Measurements from ENCODE around the gene RMI2.

RMI2 gene

GRCh38 chr16:11386791-11387546 is 41.7 kb downstream of the RMI2 start:
- H2BK120ac ChIP-seq (ENCODE audit: insufficient read depth, low read length, poor library complexity) = no peak overlapping the region
- no CpG with 5 or more reads among the region's 22 CpGs for WGBS (ENCODE audit: extremely low coverage, insufficient coverage, insufficient read length)

GRCh38 chr16:11389083-11389482 is 43.8 kb downstream of the RMI2 start:
- Histone ChIP-seq H3K14ac (ENCODE audit: low read length) (no peak overlapping the region), H3K9ac (ENCODE audit: low read length) (no peak overlapping the region), H3K36me3 (ENCODE audit: control insufficient read depth in 1 of 2, insufficient read depth in 2 of 2, low read length in 2 of 2) (no peaks in the 10 kb centered on the region), H3K4me2 (ENCODE audit: low read length) (no peak overlapping the region), H3K9me3 (ENCODE audit: insufficient read depth, low read depth, low read length) (no peaks in the 10 kb centered on the region), H2BK120ac (ENCODE audit: insufficient read depth, low read length, poor library complexity) (no peak overlapping the region), H3K27me3 (ENCODE audit: insufficient read depth, low read length) (no peaks in the 10 kb centered on the region), H4K91ac (ENCODE audit: low read depth, low read length) (no peak overlapping the region), H2BK12ac (ENCODE audit: low read length) (no peak overlapping the region), H2AK5ac (ENCODE audit: low read length) (no peak overlapping the region), H3K27ac (ENCODE audit: low read depth, low read length) (no peak overlapping the region), H3K23ac (ENCODE audit: low read length) (no peak overlapping the region), H4K12ac (ENCODE audit: low read depth, low read length) (no peak overlapping the region), H3K18ac (ENCODE audit: low read length) (no peak overlapping the region), H4K8ac (ENCODE audit: low read depth, low read length) (no peak overlapping the region), H3K4ac (ENCODE audit: low read depth, low read length) (no peak overlapping the region), H3K79me2 (ENCODE audit: control insufficient read depth, insufficient read depth, low read length, poor library complexity) (no peaks in the 10 kb centered on the region), H3K4me1 (ENCODE audit: control insufficient read depth in 1 of 2, insufficient read depth in 2 of 2, low read length in 2 of 2) (peaks cover 4 to 15% of the 10 kb centered on the region in 2 experiments), H2BK5ac (ENCODE audit: low read depth, low read length, poor library complexity) (no peak overlapping the region), H2AFZ (ENCODE audit: insufficient read depth, low read length, poor library complexity) (no peak overlapping the region), H3K79me1 (ENCODE audit: low read length) (no peaks in the 10 kb centered on the region), H3K4me3 (ENCODE audit: low read depth, low read length) (no peak overlapping the region)
- no peak for DNase-seq
- no CpG with 5 or more reads among the region's 7 CpGs for WGBS (ENCODE audit: extremely low coverage, insufficient coverage, insufficient read length)

More at GRCh38 chr16:11386791-11387546, 41.7 kb downstream of the RMI2 start:
- Histone ChIP-seq H3K27ac (ENCODE audit: low read depth, low read length) (no peak overlapping the region), H3K79me2 (ENCODE audit: control insufficient read depth, insufficient read depth, low read length, poor library complexity) (no peaks in the 10 kb centered on the region), H3K27me3 (ENCODE audit: insufficient read depth, low read length) (no peaks in the 10 kb centered on the region), H3K79me1 (ENCODE audit: low read length) (no peaks in the 10 kb centered on the region), H3K9me3 (ENCODE audit: insufficient read depth, low read depth, low read length) (no peaks in the 10 kb centered on the region), H4K91ac (ENCODE audit: low read depth, low read length) (no peak overlapping the region), H3K4ac (ENCODE audit: low read depth, low read length) (no peak overlapping the region), H3K4me2 (ENCODE audit: low read length) (no peak overlapping the region), H4K12ac (ENCODE audit: low read depth, low read length) (no peak overlapping the region), H3K4me3 (ENCODE audit: low read depth, low read length) (no peak overlapping the region), H2AFZ (ENCODE audit: insufficient read depth, low read length, poor library complexity) (no peak overlapping the region), H3K4me1 (ENCODE audit: control insufficient read depth in 1 of 2, insufficient read depth in 2 of 2, low read length in 2 of 2) (peaks cover 4 to 15% of the 10 kb centered on the region in 2 experiments), H3K9ac (ENCODE audit: low read length) (no peak overlapping the region), H4K8ac (ENCODE audit: low read depth, low read length) (no peak overlapping the region), H3K36me3 (ENCODE audit: control insufficient read depth in 1 of 2, insufficient read depth in 2 of 2, low read length in 2 of 2) (no peaks in the 10 kb centered on the region), H3K23ac (ENCODE audit: low read length) (no peak overlapping the region), H2BK5ac (ENCODE audit: low read depth, low read length, poor library complexity) (no peak overlapping the region), H3K18ac (ENCODE audit: low read length) (no peak overlapping the region), H2AK5ac (ENCODE audit: low read length) (no peak overlapping the region), H3K14ac (ENCODE audit: low read length) (no peak overlapping the region), H2BK12ac (ENCODE audit: low read length) (no peak overlapping the region)
- peak in 1 of 2 donors; percentile 36 for DNase-seq

GRCh38 chr16:11389631-11390565 is 44.6 kb downstream of the RMI2 start:
- no peak overlapping the region for H4K91ac ChIP-seq (ENCODE audit: low read depth, low read length)
- no peak overlapping the region for H3K4me3 ChIP-seq (ENCODE audit: low read depth, low read length)
- H3K18ac ChIP-seq (ENCODE audit: low read length) = no peak overlapping the region
- no peaks in the 10 kb centered on the region for H3K9me3 ChIP-seq (ENCODE audit: insufficient read depth, low read depth, low read length)
- H3K36me3 ChIP-seq (ENCODE audit: control insufficient read depth in 1 of 2, insufficient read depth in 2 of 2, low read length in 2 of 2) = no peaks in the 10 kb centered on the region
- H3K23ac ChIP-seq (ENCODE audit: low read length) = no peak overlapping the region
- no peaks in the 10 kb centered on the region for H3K79me1 ChIP-seq (ENCODE audit: low read length)
- no peak overlapping the region for H2BK12ac ChIP-seq (ENCODE audit: low read length)
- H3K14ac ChIP-seq (ENCODE audit: low read length) = no peak overlapping the region
- H3K79me2 ChIP-seq (ENCODE audit: control insufficient read depth, insufficient read depth, low read length, poor library complexity) = no peaks in the 10 kb centered on the region
- H2BK5ac ChIP-seq (ENCODE audit: low read depth, low read length, poor library complexity) = no peak overlapping the region
- no peaks in the 10 kb centered on the region for H3K27me3 ChIP-seq (ENCODE audit: insufficient read depth, low read length)
- H4K8ac ChIP-seq (ENCODE audit: low read depth, low read length) = no peak overlapping the region
- H3K27ac ChIP-seq (ENCODE audit: low read depth, low read length) = no peak overlapping the region
- no peak overlapping the region for H2BK120ac ChIP-seq (ENCODE audit: insufficient read depth, low read length, poor library complexity)
- no peak overlapping the region for H4K12ac ChIP-seq (ENCODE audit: low read depth, low read length)
- DNase-seq = no peak
- no CpG with 5 or more reads among the region's 27 CpGs for WGBS (ENCODE audit: extremely low coverage, insufficient coverage, insufficient read length)
- H3K4me1 ChIP-seq (ENCODE audit: control insufficient read depth in 1 of 2, insufficient read depth in 2 of 2, low read length in 2 of 2) = peaks cover 4 to 15% of the 10 kb centered on the region in 2 experiments
- H2AFZ ChIP-seq (ENCODE audit: insufficient read depth, low read length, poor library complexity) = no peak overlapping the region
- H3K9ac ChIP-seq (ENCODE audit: low read length) = no peak overlapping the region
- H2AK5ac ChIP-seq (ENCODE audit: low read length) = no peak overlapping the region
- no peak overlapping the region for H3K4ac ChIP-seq (ENCODE audit: low read depth, low read length)
- no peak overlapping the region for H3K4me2 ChIP-seq (ENCODE audit: low read length)

- no peaks in the 10 kb centered on the region for H3K79me1 ChIP-seq (ENCODE audit: low read length)
- no peaks in the 10 kb centered on the region for H3K27me3 ChIP-seq (ENCODE audit: insufficient read depth, low read length)
- no peak overlapping the region for H3K4ac ChIP-seq (ENCODE audit: low read depth, low read length)
- H2BK5ac ChIP-seq (ENCODE audit: low read depth, low read length, poor library complexity) = no peak overlapping the region
- H3K9me3 ChIP-seq (ENCODE audit: insufficient read depth, low read depth, low read length) = no peaks in the 10 kb centered on the region
- no peak overlapping the region for H2AFZ ChIP-seq (ENCODE audit: insufficient read depth, low read length, poor library complexity)
- H3K4me3 ChIP-seq (ENCODE audit: low read depth, low read length) = no peak overlapping the region
- H3K27ac ChIP-seq (ENCODE audit: low read depth, low read length) = no peak overlapping the region
- H4K12ac ChIP-seq (ENCODE audit: low read depth, low read length) = no peak overlapping the region
- H2AK5ac ChIP-seq (ENCODE audit: low read length) = no peak overlapping the region
- H3K4me2 ChIP-seq (ENCODE audit: low read length) = no peak overlapping the region
- no peak overlapping the region for H4K8ac ChIP-seq (ENCODE audit: low read depth, low read length)
- WGBS (ENCODE audit: extremely low coverage, insufficient coverage, insufficient read length) = no CpG with 5 or more reads among the region's 15 CpGs
- H3K14ac ChIP-seq (ENCODE audit: low read length) = no peak overlapping the region
- H3K18ac ChIP-seq (ENCODE audit: low read length) = no peak overlapping the region
- DNase-seq = no peak
- H3K79me2 ChIP-seq (ENCODE audit: control insufficient read depth, insufficient read depth, low read length, poor library complexity) = no peaks in the 10 kb centered on the region
- H3K4me1 ChIP-seq (ENCODE audit: control insufficient read depth in 1 of 2, insufficient read depth in 2 of 2, low read length in 2 of 2) = peaks cover 4 to 15% of the 10 kb centered on the region in 2 experiments
- no peak overlapping the region for H3K9ac ChIP-seq (ENCODE audit: low read length)
- H3K36me3 ChIP-seq (ENCODE audit: control insufficient read depth in 1 of 2, insufficient read depth in 2 of 2, low read length in 2 of 2) = no peaks in the 10 kb centered on the region
- H2BK12ac ChIP-seq (ENCODE audit: low read length) = no peak overlapping the region
- no peak overlapping the region for H2BK120ac ChIP-seq (ENCODE audit: insufficient read depth, low read length, poor library complexity)
- H3K23ac ChIP-seq (ENCODE audit: low read length) = no peak overlapping the region
- no peak overlapping the region for H4K91ac ChIP-seq (ENCODE audit: low read depth, low read length)
These were observed 45.6 kb downstream of the RMI2 start for GRCh38 chr16:11390573-11391495.

Measured in trophoblast cell (in vitro differentiated cells and primary cell).